HEK293 (cell line): ENCODE results near the gene TRIM66.

Experiments used
- CTCF ChIA-PET: fragments of 350-600 bp; formaldehyde crosslinking; extraction: SDS; loops from one replicate; lab custom pipeline; 2021; ENCODE audit warnings: antibody characterized with exemption; lab: Yijun Ruan, JAX
- POLR2A ChIA-PET: fragments of 300-600 bp; formaldehyde crosslinking; extraction: SDS; loops from one replicate; lab custom pipeline; 2020; ENCODE audit warnings: antibody characterized with exemption, inconsistent platforms; lab: Yijun Ruan, JAX
- H3K27ac ChIP-seq: fragments of 200-500 bp; sonication (Bioruptor generic); 2 replicates; pipeline ENCODE4 v1.5.1; 2014; ENCODE audit warnings: low read depth, low read length, control low read depth, inconsistent platforms; ENCODE audit errors: extremely low read depth
- H3K36me3 ChIP-seq, 2 experiments: fragments of 200-500 bp in 1 of 2; sonication (Bioruptor generic) in 1 of 2; 1 replicate in 1 of 2; 2 replicates in 1 of 2; pipeline ENCODE4 v1.5.1; 2014 to 2017; ENCODE audit warnings: inconsistent platforms in 2 of 2, low read length in 2 of 2; ENCODE audit not compliant: control insufficient read depth in 2 of 2, insufficient read depth in 1 of 2
- H3K4me1 ChIP-seq: fragments of 200-500 bp; sonication (Bioruptor generic); 2 replicates; pipeline ENCODE4 v1.5.1; 2014; ENCODE audit warnings: mild to moderate bottlenecking, low read length, inconsistent platforms; ENCODE audit not compliant: control insufficient read depth, insufficient read depth
- H3K4me3 ChIP-seq: 2 replicates; pipeline ENCODE4 v1.5.1; 2011; ENCODE audit warnings: low read depth, mild to moderate bottlenecking, control low read depth, low read length, moderate library complexity
- H3K9me3 ChIP-seq: fragments of 200-500 bp; sonication (Bioruptor generic); 2 replicates; pipeline ENCODE4 v1.5.1; 2014; ENCODE audit warnings: low read depth, low read length, inconsistent platforms; ENCODE audit not compliant: control insufficient read depth, insufficient read depth
- IKZF3 ChIP-seq: fragments of 450-650 bp; IDR thresholded peaks from 2 replicates; pipeline ENCODE4 v1.5.0; 2018; ENCODE audit warnings: missing biosample characterization, mild to moderate bottlenecking, missing genetic modification characterization, moderate library complexity
- KLF1 ChIP-seq: fragments of 450-650 bp; formaldehyde crosslinking; IDR thresholded peaks from 2 replicates; pipeline ENCODE4 v1.5.1; 2016; ENCODE audit warnings: missing biosample characterization, missing genetic modification characterization
- KLF8 ChIP-seq: fragments of 450-650 bp; formaldehyde crosslinking; IDR thresholded peaks from 2 replicates; pipeline ENCODE4 v1.5.1; 2016; ENCODE audit warnings: missing biosample characterization, missing genetic modification characterization
- PRDM6 ChIP-seq: fragments of 450-650 bp; formaldehyde crosslinking; IDR thresholded peaks from 2 replicates; pipeline ENCODE4 v1.5.1; 2017; ENCODE audit warnings: missing biosample characterization, missing genetic modification characterization
- REPIN1 ChIP-seq: fragments of 450-650 bp; formaldehyde crosslinking; IDR thresholded peaks from 2 replicates; pipeline ENCODE4 v1.5.1; 2017; ENCODE audit warnings: missing biosample characterization, missing genetic modification characterization, low read depth
- SP2 ChIP-seq: fragments of 450-650 bp; formaldehyde crosslinking; IDR thresholded peaks from 2 replicates; pipeline ENCODE4 v1.5.1; 2016; ENCODE audit warnings: missing biosample characterization, missing genetic modification characterization
- ZNF10 ChIP-seq: fragments of 450-650 bp; formaldehyde crosslinking; IDR thresholded peaks from 2 replicates; pipeline ENCODE4 v1.5.1; 2017; ENCODE audit warnings: missing biosample characterization, missing genetic modification characterization
- ZNF138 ChIP-seq: fragments of 450-650 bp; formaldehyde crosslinking; IDR thresholded peaks from 2 replicates; pipeline ENCODE4 v1.5.1; 2016; ENCODE audit warnings: missing biosample characterization, missing genetic modification characterization, borderline replicate concordance
- ZNF274 ChIP-seq, 2 experiments: fragments of 200-500 bp in 1 of 2; fragments of 450-650 bp in 1 of 2; sonication (Bioruptor generic) in 1 of 2; formaldehyde crosslinking in 1 of 2; IDR thresholded peaks; 2 replicates each; pipeline versions ENCODE4 v1.5.1 to v1.6.1; 2014 to 2016; ENCODE audit warnings: borderline replicate concordance in 1 of 2, inconsistent platforms in 1 of 2, low read length in 1 of 2, missing biosample characterization in 1 of 2, missing genetic modification characterization in 1 of 2
- ZNF311 ChIP-seq: fragments of 450-650 bp; formaldehyde crosslinking; IDR thresholded peaks from 2 replicates; pipeline ENCODE4 v1.5.1; 2017; ENCODE audit warnings: missing biosample characterization, missing genetic modification characterization, borderline replicate concordance
- ZNF621 ChIP-seq: fragments of 450-650 bp; formaldehyde crosslinking; IDR thresholded peaks from 2 replicates; pipeline ENCODE4 v1.5.1; 2017; ENCODE audit warnings: missing biosample characterization, missing genetic modification characterization
- ZNF623 ChIP-seq: fragments of 450-650 bp; formaldehyde crosslinking; IDR thresholded peaks from 2 replicates; pipeline ENCODE4 v1.5.1; 2016; ENCODE audit warnings: missing biosample characterization, missing genetic modification characterization
- ZNF660 ChIP-seq: fragments of 450-650 bp; IDR thresholded peaks from 2 replicates; pipeline ENCODE4 v1.5.1; 2018; ENCODE audit warnings: missing biosample characterization, mild to moderate bottlenecking, missing genetic modification characterization
- ZNF701 ChIP-seq: fragments of 450-650 bp; formaldehyde crosslinking; IDR thresholded peaks from 2 replicates; pipeline ENCODE4 v1.5.1; 2016; ENCODE audit warnings: missing biosample characterization, missing genetic modification characterization
- ZNF747 ChIP-seq: fragments of 450-650 bp; formaldehyde crosslinking; IDR thresholded peaks from 2 replicates; pipeline ENCODE4 v1.5.1; 2016; ENCODE audit warnings: missing biosample characterization, missing genetic modification characterization
- ZNF76 ChIP-seq: fragments of 450-650 bp; formaldehyde crosslinking; IDR thresholded peaks from 2 replicates; pipeline ENCODE4; 2016; ENCODE audit warnings: low read depth, missing biosample characterization, missing genetic modification characterization, borderline replicate concordance
- ZNF791 ChIP-seq: fragments of 450-650 bp; formaldehyde crosslinking; IDR thresholded peaks from 2 replicates; pipeline ENCODE4 v1.5.1; 2016; ENCODE audit warnings: missing biosample characterization, missing genetic modification characterization
- TF ChIP-seq, protein P1 (sequence below): fragments of 450-650 bp; formaldehyde crosslinking; IDR thresholded peaks from 2 replicates; pipeline ENCODE4 v1.5.1; 2016; ENCODE audit warnings: missing biosample characterization, missing genetic modification characterization, borderline replicate concordance
- TF ChIP-seq, protein P2 (sequence below): IDR thresholded peaks from 2 replicates; pipeline ENCODE4 v1.6.1; 2011; ENCODE audit warnings: mild to moderate bottlenecking, low read depth, low read length, borderline replicate concordance
- TF ChIP-seq, protein P3 (sequence below): fragments of 450-650 bp; formaldehyde crosslinking; IDR thresholded peaks from 2 replicates; pipeline ENCODE4 v1.5.1; 2016; ENCODE audit warnings: missing biosample characterization, missing genetic modification characterization
- TF ChIP-seq, protein P4 (sequence below): fragments of 450-650 bp; formaldehyde crosslinking; IDR thresholded peaks from 2 replicates; pipeline ENCODE4 v1.5.1; 2016; ENCODE audit warnings: missing biosample characterization, missing genetic modification characterization

TRIM66 gene

DNA sequence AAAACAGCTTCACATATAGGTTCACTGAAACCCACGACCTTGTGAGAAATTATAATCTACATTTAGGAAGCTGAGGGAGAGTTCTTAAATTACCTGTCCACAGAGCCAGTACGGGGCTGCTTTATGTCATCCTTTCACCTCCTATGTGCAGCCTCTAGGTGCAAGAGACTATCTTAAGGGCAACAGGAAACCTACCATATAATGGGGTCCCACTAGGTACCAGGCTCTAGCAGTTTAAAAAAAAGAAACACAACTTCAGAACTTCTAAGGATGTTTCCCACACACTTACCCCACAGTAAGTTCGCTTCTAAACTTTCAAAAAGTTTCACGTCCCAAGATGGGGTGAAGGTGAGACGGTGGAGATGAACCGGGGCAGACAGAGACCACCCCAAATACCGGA, 89.0 kb downstream of the TRIM66 start (continued):
- TF ChIP-seq, protein P1, sequence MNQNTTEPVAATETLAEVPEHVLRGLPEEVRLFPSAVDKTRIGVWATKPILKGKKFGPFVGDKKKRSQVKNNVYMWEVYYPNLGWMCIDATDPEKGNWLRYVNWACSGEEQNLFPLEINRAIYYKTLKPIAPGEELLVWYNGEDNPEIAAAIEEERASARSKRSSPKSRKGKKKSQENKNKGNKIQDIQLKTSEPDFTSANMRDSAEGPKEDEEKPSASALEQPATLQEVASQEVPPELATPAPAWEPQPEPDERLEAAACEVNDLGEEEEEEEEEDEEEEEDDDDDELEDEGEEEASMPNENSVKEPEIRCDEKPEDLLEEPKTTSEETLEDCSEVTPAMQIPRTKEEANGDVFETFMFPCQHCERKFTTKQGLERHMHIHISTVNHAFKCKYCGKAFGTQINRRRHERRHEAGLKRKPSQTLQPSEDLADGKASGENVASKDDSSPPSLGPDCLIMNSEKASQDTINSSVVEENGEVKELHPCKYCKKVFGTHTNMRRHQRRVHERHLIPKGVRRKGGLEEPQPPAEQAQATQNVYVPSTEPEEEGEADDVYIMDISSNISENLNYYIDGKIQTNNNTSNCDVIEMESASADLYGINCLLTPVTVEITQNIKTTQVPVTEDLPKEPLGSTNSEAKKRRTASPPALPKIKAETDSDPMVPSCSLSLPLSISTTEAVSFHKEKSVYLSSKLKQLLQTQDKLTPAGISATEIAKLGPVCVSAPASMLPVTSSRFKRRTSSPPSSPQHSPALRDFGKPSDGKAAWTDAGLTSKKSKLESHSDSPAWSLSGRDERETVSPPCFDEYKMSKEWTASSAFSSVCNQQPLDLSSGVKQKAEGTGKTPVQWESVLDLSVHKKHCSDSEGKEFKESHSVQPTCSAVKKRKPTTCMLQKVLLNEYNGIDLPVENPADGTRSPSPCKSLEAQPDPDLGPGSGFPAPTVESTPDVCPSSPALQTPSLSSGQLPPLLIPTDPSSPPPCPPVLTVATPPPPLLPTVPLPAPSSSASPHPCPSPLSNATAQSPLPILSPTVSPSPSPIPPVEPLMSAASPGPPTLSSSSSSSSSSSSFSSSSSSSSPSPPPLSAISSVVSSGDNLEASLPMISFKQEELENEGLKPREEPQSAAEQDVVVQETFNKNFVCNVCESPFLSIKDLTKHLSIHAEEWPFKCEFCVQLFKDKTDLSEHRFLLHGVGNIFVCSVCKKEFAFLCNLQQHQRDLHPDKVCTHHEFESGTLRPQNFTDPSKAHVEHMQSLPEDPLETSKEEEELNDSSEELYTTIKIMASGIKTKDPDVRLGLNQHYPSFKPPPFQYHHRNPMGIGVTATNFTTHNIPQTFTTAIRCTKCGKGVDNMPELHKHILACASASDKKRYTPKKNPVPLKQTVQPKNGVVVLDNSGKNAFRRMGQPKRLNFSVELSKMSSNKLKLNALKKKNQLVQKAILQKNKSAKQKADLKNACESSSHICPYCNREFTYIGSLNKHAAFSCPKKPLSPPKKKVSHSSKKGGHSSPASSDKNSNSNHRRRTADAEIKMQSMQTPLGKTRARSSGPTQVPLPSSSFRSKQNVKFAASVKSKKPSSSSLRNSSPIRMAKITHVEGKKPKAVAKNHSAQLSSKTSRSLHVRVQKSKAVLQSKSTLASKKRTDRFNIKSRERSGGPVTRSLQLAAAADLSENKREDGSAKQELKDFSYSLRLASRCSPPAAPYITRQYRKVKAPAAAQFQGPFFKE (tag by site-specific recombination), result no peak
- TF ChIP-seq ZNF791 (tag by site-specific recombination) (no peak), KLF8 (tag by site-specific recombination) (no peak), IKZF3 (tag by site-specific recombination) (no peak), ZNF623 (tag by site-specific recombination) (no peak), ZNF311 (no peak), KLF1 (tag by site-specific recombination) (no peak), ZNF660 (tag by site-specific recombination) (no peak), ZNF138 (no peak), ZNF76 (tag by site-specific recombination) (no peak)

- TF ChIP-seq, protein P2, sequence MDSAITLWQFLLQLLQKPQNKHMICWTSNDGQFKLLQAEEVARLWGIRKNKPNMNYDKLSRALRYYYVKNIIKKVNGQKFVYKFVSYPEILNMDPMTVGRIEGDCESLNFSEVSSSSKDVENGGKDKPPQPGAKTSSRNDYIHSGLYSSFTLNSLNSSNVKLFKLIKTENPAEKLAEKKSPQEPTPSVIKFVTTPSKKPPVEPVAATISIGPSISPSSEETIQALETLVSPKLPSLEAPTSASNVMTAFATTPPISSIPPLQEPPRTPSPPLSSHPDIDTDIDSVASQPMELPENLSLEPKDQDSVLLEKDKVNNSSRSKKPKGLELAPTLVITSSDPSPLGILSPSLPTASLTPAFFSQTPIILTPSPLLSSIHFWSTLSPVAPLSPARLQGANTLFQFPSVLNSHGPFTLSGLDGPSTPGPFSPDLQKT, result no peak
- TF ChIP-seq PRDM6 (tag by site-specific recombination) (no peak), REPIN1 (tag by site-specific recombination) (no peak), ZNF701 (tag by site-specific recombination) (no peak), ZNF10 (tag by site-specific recombination) (no peak), ZNF274 (IDR thresholded peaks at IDR 0.05; ENCODE audit: low read length) (no peak), ZNF274 (tag by site-specific recombination; IDR thresholded peaks at IDR 0.05; ENCODE audit: borderline replicate concordance) (no peak), SP2 (tag by site-specific recombination) (no peak), ZNF621 (tag by site-specific recombination) (no peak), ZNF747 (no peak)
- TF ChIP-seq, protein P3, sequence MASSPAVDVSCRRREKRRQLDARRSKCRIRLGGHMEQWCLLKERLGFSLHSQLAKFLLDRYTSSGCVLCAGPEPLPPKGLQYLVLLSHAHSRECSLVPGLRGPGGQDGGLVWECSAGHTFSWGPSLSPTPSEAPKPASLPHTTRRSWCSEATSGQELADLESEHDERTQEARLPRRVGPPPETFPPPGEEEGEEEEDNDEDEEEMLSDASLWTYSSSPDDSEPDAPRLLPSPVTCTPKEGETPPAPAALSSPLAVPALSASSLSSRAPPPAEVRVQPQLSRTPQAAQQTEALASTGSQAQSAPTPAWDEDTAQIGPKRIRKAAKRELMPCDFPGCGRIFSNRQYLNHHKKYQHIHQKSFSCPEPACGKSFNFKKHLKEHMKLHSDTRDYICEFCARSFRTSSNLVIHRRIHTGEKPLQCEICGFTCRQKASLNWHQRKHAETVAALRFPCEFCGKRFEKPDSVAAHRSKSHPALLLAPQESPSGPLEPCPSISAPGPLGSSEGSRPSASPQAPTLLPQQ (tag by site-specific recombination), result no peak
- TF ChIP-seq, protein P4, sequence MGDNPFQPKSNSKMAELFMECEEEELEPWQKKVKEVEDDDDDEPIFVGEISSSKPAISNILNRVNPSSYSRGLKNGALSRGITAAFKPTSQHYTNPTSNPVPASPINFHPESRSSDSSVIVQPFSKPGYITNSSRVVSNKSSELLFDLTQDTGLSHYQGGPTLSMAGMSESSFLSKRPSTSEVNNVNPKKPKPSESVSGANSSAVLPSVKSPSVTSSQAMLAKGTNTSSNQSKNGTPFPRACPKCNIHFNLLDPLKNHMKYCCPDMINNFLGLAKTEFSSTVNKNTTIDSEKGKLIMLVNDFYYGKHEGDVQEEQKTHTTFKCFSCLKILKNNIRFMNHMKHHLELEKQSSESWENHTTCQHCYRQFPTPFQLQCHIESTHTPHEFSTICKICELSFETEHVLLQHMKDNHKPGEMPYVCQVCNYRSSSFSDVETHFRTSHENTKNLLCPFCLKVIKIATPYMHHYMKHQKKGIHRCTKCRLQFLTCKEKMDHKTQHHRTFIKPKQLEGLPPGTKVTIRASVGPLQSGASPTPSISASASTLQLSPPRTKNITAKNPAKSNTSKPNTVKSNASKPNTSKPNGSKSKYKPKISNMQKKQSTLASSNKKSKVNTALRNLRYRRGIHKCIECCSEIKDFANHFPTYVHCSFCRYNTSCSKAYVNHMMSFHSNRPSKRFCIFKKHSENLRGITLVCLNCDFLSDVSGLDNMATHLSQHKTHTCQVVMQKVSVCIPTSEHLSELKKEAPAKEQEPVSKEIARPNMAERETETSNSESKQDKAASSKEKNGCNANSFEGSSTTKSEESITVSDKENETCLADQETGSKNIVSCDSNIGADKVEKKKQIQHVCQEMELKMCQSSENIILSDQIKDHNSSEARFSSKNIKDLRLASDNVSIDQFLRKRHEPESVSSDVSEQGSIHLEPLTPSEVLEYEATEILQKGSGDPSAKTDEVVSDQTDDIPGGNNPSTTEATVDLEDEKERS (tag by site-specific recombination), result no peak
- POLR2A ChIA-PET, result no interaction called here
- CTCF ChIA-PET, result no interaction called here
Observed at GRCh38 chr11:8587915-8588314, 94.5 kb downstream of the TRIM66 start.

More at GRCh38 chr11:8587915-8588314, 94.5 kb downstream of the TRIM66 start:
- Histone ChIP-seq H3K36me3 (no peaks in the 10 kb centered on the region), H3K27ac (no peak overlapping the region), H3K4me3 (no peak overlapping the region), H3K4me1 (no peaks in the 10 kb centered on the region), H3K9me3 (no peaks in the 10 kb centered on the region)
